Hindlimb muscle (tissue), 1 donor: ENCODE results near the gene SLC25A40. TPM values are rescaled to one million over a fixed set of nuclear protein-coding genes. Genes with fewer than 3 reads are reported as not detected.

Experiments
- polyA plus RNA-seq: library from polyadenylated mRNA; unstranded; fragments of 120-200 nt; gene quantifications from one replicate; pipeline ENCODE4 v1.2.1, GENCODE V29; 2013; ENCODE audit not compliant: insufficient read length

The SLC25A40 gene
- polyA plus RNA-seq, 1 donor = 12.7 TPM

Other genes starting within 250 kb of the SLC25A40 start
- gene RUNDC3B, start 248.0 kb downstream of the SLC25A40 start, polyA plus RNA-seq = 0.12 TPM
- gene DBF4, start 133 bp upstream of the SLC25A40 start, polyA plus RNA-seq = 7.9 TPM
- 11.9 TPM for gene ADAM22, start 57.9 kb upstream of the SLC25A40 start, polyA plus RNA-seq